Activated B cell treated with CpG ODN at 0.5 μM for 24 hours (primary cell): ENCODE data around the gene SEPTIN12. TPM values are rescaled to one million over a fixed set of nuclear protein-coding genes. Genes with fewer than 3 reads are reported as not detected.
A peak's percentile ranks its signal among the peaks of the same experiment; 100 is the strongest.

Experiments used
- ATAC-seq: fragments of 200-7000 bp; cut with Tn5 transposase; one replicate; pipeline ENCODE4 v1.10.0; 2021; ENCODE audit warnings: low read depth, mild to moderate bottlenecking, moderate library complexity
- CTCF ChIA-PET: fragments of 350-600 bp; sonication (Branson Sonifier 250); formaldehyde crosslinking; loops from one replicate; lab custom pipeline; 2021; ENCODE audit warnings: antibody characterized with exemption; lab: Charles Lee
- POLR2A ChIA-PET: fragments of 350-600 bp; sonication (Branson Sonifier 250); formaldehyde crosslinking; loops from one replicate; lab custom pipeline; 2021; ENCODE audit warnings: antibody characterized with exemption; lab: Charles Lee
- DNase-seq: peaks from one replicate; pipeline ENCODE4 v3.0.0; 2022
- H3K27ac Mint-ChIP-seq: one replicate; pipeline ENCODE4 v1.8.0; 2020; ENCODE audit warnings: mixed read lengths
- H3K27me3 Mint-ChIP-seq: one replicate; pipeline ENCODE4 v1.8.0; 2021; ENCODE audit warnings: mixed read lengths
- H3K36me3 Mint-ChIP-seq: one replicate; pipeline ENCODE4 v1.8.0; 2021; ENCODE audit warnings: low read depth, mixed read lengths
- H3K4me1 Mint-ChIP-seq: one replicate; pipeline ENCODE4 v1.8.0; 2021; ENCODE audit warnings: mixed read lengths
- H3K4me3 Mint-ChIP-seq: one replicate; pipeline ENCODE4 v1.8.0; 2020; ENCODE audit warnings: mild to moderate bottlenecking, mixed read lengths
- H3K9me3 Mint-ChIP-seq: one replicate; pipeline ENCODE4 v1.8.0; 2020; ENCODE audit warnings: mixed read lengths
- intact Hi-C: fragments of 100-400 bp; cut with micrococcal nuclease; formaldehyde crosslinking; loops from one replicate; pipeline ENCODE4 v1.15.1; 2024
- total RNA-seq: library from RNA; stranded (reverse); gene quantifications from 2 replicates; pipeline ENCODE4 v1.2.3, GENCODE V29; 2022
- TF ChIP-seq, protein P1 (sequence below): fragments of 200-600 bp; IDR thresholded peaks from one replicate; pipeline ENCODE4 v1.8.0; 2022; ENCODE audit warnings: antibody characterized with exemption, mild to moderate bottlenecking

The SEPTIN12 gene
- total RNA-seq, 1 donor from 2014 or later = not detected

DNA sequence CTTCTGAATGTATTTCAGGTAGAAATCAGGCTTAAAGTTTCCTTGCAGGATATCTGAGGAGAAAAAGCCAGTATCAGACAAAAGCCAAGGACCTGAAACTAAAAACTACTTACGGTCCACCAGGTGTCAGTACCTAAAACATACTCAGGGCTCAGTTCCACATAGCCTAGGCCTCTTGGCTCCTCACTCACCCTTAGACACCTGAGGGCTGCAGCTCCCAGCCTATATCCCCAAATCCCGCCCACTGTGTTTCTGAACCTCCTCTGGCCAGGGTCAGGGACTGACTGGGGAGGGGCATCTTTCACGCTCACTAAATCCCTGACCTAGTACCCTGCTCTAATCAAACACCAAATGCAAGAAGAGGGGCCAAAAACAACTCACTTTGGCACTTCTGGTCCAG lies 23.1 kb upstream of the SEPTIN12 start:
- no peak overlapping the region for H3K4me3 Mint-ChIP-seq
- POLR2A ChIA-PET = no interaction called here
- H3K4me1 Mint-ChIP-seq = no peaks in the 10 kb centered on the region
- H3K27me3 Mint-ChIP-seq = no peaks in the 10 kb centered on the region
- ATAC-seq (no peak), DNase-seq (no peak)
- intact Hi-C loops = no loop called here
- H3K27ac Mint-ChIP-seq = no peak overlapping the region
- TF ChIP-seq, protein P1, sequence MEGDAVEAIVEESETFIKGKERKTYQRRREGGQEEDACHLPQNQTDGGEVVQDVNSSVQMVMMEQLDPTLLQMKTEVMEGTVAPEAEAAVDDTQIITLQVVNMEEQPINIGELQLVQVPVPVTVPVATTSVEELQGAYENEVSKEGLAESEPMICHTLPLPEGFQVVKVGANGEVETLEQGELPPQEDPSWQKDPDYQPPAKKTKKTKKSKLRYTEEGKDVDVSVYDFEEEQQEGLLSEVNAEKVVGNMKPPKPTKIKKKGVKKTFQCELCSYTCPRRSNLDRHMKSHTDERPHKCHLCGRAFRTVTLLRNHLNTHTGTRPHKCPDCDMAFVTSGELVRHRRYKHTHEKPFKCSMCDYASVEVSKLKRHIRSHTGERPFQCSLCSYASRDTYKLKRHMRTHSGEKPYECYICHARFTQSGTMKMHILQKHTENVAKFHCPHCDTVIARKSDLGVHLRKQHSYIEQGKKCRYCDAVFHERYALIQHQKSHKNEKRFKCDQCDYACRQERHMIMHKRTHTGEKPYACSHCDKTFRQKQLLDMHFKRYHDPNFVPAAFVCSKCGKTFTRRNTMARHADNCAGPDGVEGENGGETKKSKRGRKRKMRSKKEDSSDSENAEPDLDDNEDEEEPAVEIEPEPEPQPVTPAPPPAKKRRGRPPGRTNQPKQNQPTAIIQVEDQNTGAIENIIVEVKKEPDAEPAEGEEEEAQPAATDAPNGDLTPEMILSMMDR = no peak
- CTCF ChIA-PET = no interaction called here
- peaks cover 75% of the 10 kb centered on the region for H3K36me3 Mint-ChIP-seq
- no peaks in the 10 kb centered on the region for H3K9me3 Mint-ChIP-seq

GRCh38 chr16:4806280-4806679 lies 18.1 kb upstream of the SEPTIN12 start:
- DNase-seq (no peak), ATAC-seq (no peak)
- Mint-ChIP-seq H3K27me3 (no peaks in the 10 kb centered on the region), H3K4me3 (no peak overlapping the region), H3K36me3 (peaks cover 50% of the 10 kb centered on the region), H3K4me1 (peaks cover 14% of the 10 kb centered on the region), H3K9me3 (no peaks in the 10 kb centered on the region), H3K27ac (no peak overlapping the region)
- intact Hi-C loops = no loop called here
- ChIA-PET POLR2A (no interaction called here), CTCF (no interaction called here)
- TF ChIP-seq, protein P1 = no peak

DNA sequence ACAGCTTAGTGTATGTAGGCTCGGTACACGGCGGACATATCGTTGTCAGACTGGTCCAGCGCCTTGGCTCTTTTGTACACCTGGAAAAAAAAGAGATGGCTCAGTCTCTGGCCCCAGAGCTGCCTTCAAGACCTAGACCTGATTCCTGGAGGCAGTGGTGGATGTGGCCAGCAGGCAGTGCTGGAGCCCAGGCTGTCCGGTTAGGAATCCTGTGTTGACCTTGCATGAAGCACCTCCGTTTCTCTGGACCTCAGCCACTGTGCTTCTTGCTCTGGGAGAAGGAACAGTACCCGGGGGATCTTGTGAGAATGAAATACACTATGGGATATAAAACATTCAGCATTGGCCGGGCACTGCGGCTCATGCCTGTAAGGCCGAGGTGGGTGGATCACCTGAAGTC lies 17.1 kb upstream of the SEPTIN12 start:
- TF ChIP-seq, protein P1 = no peak
- no peak for DNase-seq
- Mint-ChIP-seq H3K4me1 (peaks cover 22% of the 10 kb centered on the region), H3K9me3 (no peaks in the 10 kb centered on the region), H3K27me3 (no peaks in the 10 kb centered on the region), H3K4me3 (no peak overlapping the region), H3K27ac (no peak overlapping the region), H3K36me3 (peaks cover 41% of the 10 kb centered on the region)
- no peak for ATAC-seq
- POLR2A ChIA-PET = interaction anchor here (0.7 kb wide), 1 partner anchor 38 kb away, joined by 3 read pairs; no protein-coding TSS in a partner anchor
- CTCF ChIA-PET = no interaction called here
- intact Hi-C loops = no loop called here

GRCh38 chr16:4803898-4804762 lies 16.0 kb upstream of the SEPTIN12 start:
- Mint-ChIP-seq H3K9me3 (no peaks in the 10 kb centered on the region), H3K27ac (peak overlapping the region; percentile 25), H3K4me3 (peak overlapping the region; percentile 13), H3K27me3 (no peaks in the 10 kb centered on the region), H3K36me3 (peaks cover 36% of the 10 kb centered on the region), H3K4me1 (peaks cover 25% of the 10 kb centered on the region)
- POLR2A ChIA-PET = interaction anchor here (2.6 kb wide), 1 partner anchor 43 kb away, joined by 15 read pairs; the partner anchor contains the start of genes GLYR1 and UBN1
- TF ChIP-seq, protein P1 = no peak
- intact Hi-C loops = no loop called here
- ATAC-seq = no peak
- no peak for DNase-seq
- CTCF ChIA-PET = no interaction called here

DNA sequence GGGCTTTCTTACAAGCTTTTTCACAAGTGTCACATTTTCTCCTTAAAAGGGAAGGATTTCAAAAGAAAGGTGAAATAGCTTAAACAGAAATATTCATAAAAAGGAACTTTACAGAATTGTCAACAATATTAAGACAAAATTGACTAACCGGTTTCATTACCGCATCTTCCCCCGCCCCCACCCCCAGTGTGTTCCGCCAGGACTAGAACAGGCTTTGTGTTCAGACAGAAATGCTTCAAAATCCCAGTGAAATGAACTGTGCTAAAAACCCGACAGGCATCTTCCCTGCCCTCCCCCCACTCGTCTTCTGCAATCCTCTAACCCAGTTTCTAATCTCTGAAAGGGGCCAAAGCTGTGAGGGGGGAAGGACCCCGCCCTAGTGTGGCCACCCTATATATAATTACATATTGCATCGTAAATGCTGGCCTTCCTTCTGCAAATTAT lies 15.3 kb upstream of the SEPTIN12 start:
- H3K9me3 Mint-ChIP-seq = no peaks in the 10 kb centered on the region
- H3K4me3 Mint-ChIP-seq = peak overlapping the region; percentile 86

More for the DNA sequence above, 15.3 kb upstream of the SEPTIN12 start:
- DNase-seq (no peak), ATAC-seq (no peak)
- CTCF ChIA-PET = interaction anchor here (1.0 kb wide), 2 partner anchors 68 to 179 kb away, joined by 3 read pairs; partner anchors contain the start of gene MGRN1
- TF ChIP-seq, protein P1 = no peak
- peaks cover 32% of the 10 kb centered on the region for H3K36me3 Mint-ChIP-seq
- no peaks in the 10 kb centered on the region for H3K27me3 Mint-ChIP-seq
- H3K27ac Mint-ChIP-seq = peak overlapping the region; percentile 14
- H3K4me1 Mint-ChIP-seq = peaks cover 25% of the 10 kb centered on the region
- POLR2A ChIA-PET = interaction anchor here (0.6 to 2.6 kb wide), 6 partner anchors 35 to 187 kb away, joined by 3 to 21 read pairs (median 12); partner anchors contain the start of genes ANKS3, DNAAF8, GLYR1 and NUDT16L1
- intact Hi-C loops = no loop called here
